HepG2 (cell line): ENCODE results near the gene MRPL48. TPM values are rescaled to one million over a fixed set of nuclear protein-coding genes. Genes with fewer than 3 reads are reported as not detected.

ENCODE experiments used
- ATAC-seq: fragments of 200-7000 bp; cut with Tn5 transposase; 3 replicates; pipeline ENCODE4 v1.9.1; 2020; ENCODE audit warnings: mild to moderate bottlenecking, moderate library complexity
- BruUV-seq: library from RNA; stranded (reverse); fragments of 400-500 nt; replicated peaks from 2 replicates; lab custom pipeline; 2021; lab: Mats Ljungman, UMichigan
- CTCF ChIA-PET: fragments of 300-600 bp; formaldehyde crosslinking; extraction: SDS; loops from one replicate; lab custom pipeline; 2021; ENCODE audit warnings: low total read pairs, inconsistent platforms, low intra/inter-chr PET ratio; lab: Yijun Ruan, JAX
- POLR2A ChIA-PET: fragments of 350-600 bp; sonication (Branson Sonifier 250); formaldehyde crosslinking; loops from one replicate; lab custom pipeline; 2020; ENCODE audit warnings: antibody characterized with exemption, inconsistent platforms; lab: Yijun Ruan, JAX
- DNase-seq: peaks from one replicate; pipeline ENCODE4 v3.0.0-alpha.2; 2015; ENCODE audit warnings: low spot score
- FAIRE-seq: peaks from 3 replicates; lab custom pipeline; 2011; peaks lifted over from hg19 to GRCh38; lab: Jason Lieb, UNC
- H2AFZ ChIP-seq: one replicate; pipeline ENCODE4 v1.6.1; 2011; ENCODE audit warnings: low read length, inconsistent platforms
- H3K27ac ChIP-seq: fragments of 300-600 bp; 3 replicates; pipeline ENCODE4 v1.8.0; 2011; ENCODE audit warnings: mixed run types, mild to moderate bottlenecking, mixed read lengths, low read length, inconsistent platforms; ENCODE audit not compliant: insufficient read depth; ENCODE audit errors: extremely low read length
- H3K27me3 ChIP-seq, 2 experiments: fragments of 200-600 bp in 1 of 2; 2 replicates in 1 of 2; 3 replicates in 1 of 2; pipeline versions ENCODE4 v1.6.0 to v1.8.0; 2011; ENCODE audit warnings: low read length in 2 of 2, mild to moderate bottlenecking in 2 of 2, moderate library complexity in 2 of 2, inconsistent platforms in 1 of 2; ENCODE audit not compliant: insufficient read depth in 2 of 2, control insufficient read depth in 1 of 2
- H3K36me3 ChIP-seq, 2 experiments: fragments of 200-600 bp in 1 of 2; replicated peaks in 1 of 2; 2 replicates in 1 of 2; 3 replicates in 1 of 2; pipeline versions ENCODE4 v1.5.1 to v1.8.0; 2011; ENCODE audit warnings: low read length in 2 of 2, inconsistent platforms in 1 of 2; ENCODE audit not compliant: insufficient read depth in 2 of 2, control insufficient read depth in 1 of 2
- H3K4me1 ChIP-seq: 2 replicates; pipeline ENCODE4 v1.5.1; 2012; ENCODE audit warnings: low read length, inconsistent platforms; ENCODE audit not compliant: insufficient read depth
- H3K4me2 ChIP-seq: 2 replicates; pipeline ENCODE4 v1.6.0; 2011; ENCODE audit warnings: low read depth, low read length, inconsistent platforms
- H3K4me3 ChIP-seq, 3 experiments: fragments of 200-600 bp in 1 of 3; sonication (generic), shearing (Covaris generic) in 1 of 3; replicated peaks in 1 of 3; 2 replicates each; pipeline ENCODE4 v1.5.1; 2011 to 2016; ENCODE audit warnings: low read length in 3 of 3, inconsistent platforms in 2 of 3, low read depth in 2 of 3, mild to moderate bottlenecking in 2 of 3, control low read depth in 1 of 3, mixed read lengths in 1 of 3; ENCODE audit not compliant: insufficient read depth in 1 of 3
- H3K79me2 ChIP-seq: one replicate; pipeline ENCODE4 v1.6.1; 2011; ENCODE audit warnings: low read length, inconsistent platforms; ENCODE audit not compliant: insufficient read depth
- H3K9ac ChIP-seq: 2 replicates; pipeline ENCODE4 v1.6.0; 2011; ENCODE audit warnings: mild to moderate bottlenecking, low read depth, low read length, inconsistent platforms; ENCODE audit not compliant: insufficient read depth
- H3K9me3 ChIP-seq: 2 replicates; pipeline ENCODE4 v1.5.1; 2012; ENCODE audit warnings: mild to moderate bottlenecking, low read length
- H4K20me1 ChIP-seq: 2 replicates; pipeline ENCODE4 v1.6.0; 2011; ENCODE audit warnings: inconsistent platforms, mild to moderate bottlenecking, low read length, moderate library complexity; ENCODE audit not compliant: insufficient read depth
- ARNT2 ChIP-seq: sonication (generic); formaldehyde crosslinking; IDR thresholded peaks from 2 replicates; pipeline ENCODE4 v1.8.0; 2022; ENCODE audit warnings: mild to moderate bottlenecking, low read depth, missing genetic modification reagents, moderate library complexity
- E2F5 ChIP-seq: sonication (generic); formaldehyde crosslinking; conservative IDR thresholded peaks from 2 replicates; pipeline ENCODE4 v1.4.0; 2020; ENCODE audit warnings: missing genetic modification reagents
- ELF1 ChIP-seq: sonication (generic); formaldehyde crosslinking; IDR thresholded peaks from 2 replicates; pipeline ENCODE4 v1.4.0; 2020; ENCODE audit warnings: missing genetic modification reagents
- FIP1L1 ChIP-seq: fragments of 200-400 bp; formaldehyde crosslinking; IDR thresholded peaks from 2 replicates; pipeline ENCODE4 v1.6.1; 2018; ENCODE audit warnings: low read depth, mild to moderate bottlenecking, low read length, moderate library complexity, borderline replicate concordance; ENCODE audit not compliant: insufficient read depth
- GTF2F1 ChIP-seq: fragments of 150-350 bp; IDR thresholded peaks from 2 replicates; pipeline ENCODE4 v1.6.1; 2014; ENCODE audit warnings: low read length
- KMT2B ChIP-seq: IDR thresholded peaks from 2 replicates; pipeline ENCODE4 v1.6.1; 2016; ENCODE audit warnings: missing genetic modification reagents, missing compliant biosample characterization
- RFXAP ChIP-seq: sonication (generic); formaldehyde crosslinking; IDR thresholded peaks from 2 replicates; pipeline ENCODE4 v1.4.0; 2020; ENCODE audit warnings: missing genetic modification reagents, borderline replicate concordance
- SIN3B ChIP-seq: fragments of 150-350 bp; IDR thresholded peaks from 2 replicates; pipeline ENCODE4 v1.6.1; 2014; ENCODE audit warnings: low read length
- ZBTB14 ChIP-seq: sonication (generic); formaldehyde crosslinking; IDR thresholded peaks from 2 replicates; pipeline ENCODE4 v1.4.0; 2020; ENCODE audit warnings: missing genetic modification reagents
- ZNF235 ChIP-seq: sonication (generic); formaldehyde crosslinking; IDR thresholded peaks from 2 replicates; pipeline ENCODE4 v1.8.1; 2023; ENCODE audit warnings: mild to moderate bottlenecking, missing genetic modification reagents, borderline replicate concordance
- ZNF547 ChIP-seq: sonication (generic); formaldehyde crosslinking; IDR thresholded peaks from 2 replicates; pipeline ENCODE4 v1.5.1; 2020; ENCODE audit warnings: mild to moderate bottlenecking, missing genetic modification reagents
- ZNF598 ChIP-seq: sonication (generic); formaldehyde crosslinking; IDR thresholded peaks from 2 replicates; pipeline ENCODE4 v1.5.1; 2020; ENCODE audit warnings: mild to moderate bottlenecking, missing genetic modification reagents, borderline replicate concordance
- ZNF615 ChIP-seq: sonication (generic); formaldehyde crosslinking; IDR thresholded peaks from 2 replicates; pipeline ENCODE4 v1.5.0; 2020; ENCODE audit warnings: mild to moderate bottlenecking, missing genetic modification reagents, borderline replicate concordance
- ZNF660 ChIP-seq: sonication (generic); formaldehyde crosslinking; IDR thresholded peaks from 2 replicates; pipeline ENCODE4 v1.5.1; 2020; ENCODE audit warnings: mild to moderate bottlenecking, low read depth, missing genetic modification reagents, borderline replicate concordance
- ZNF781 ChIP-seq: sonication (generic); formaldehyde crosslinking; IDR thresholded peaks from 2 replicates; pipeline ENCODE4 v1.5.1; 2020; ENCODE audit warnings: borderline replicate concordance, mild to moderate bottlenecking, missing genetic modification reagents; ENCODE audit errors: not compliant biosample characterization
- WGBS: methylation state at CpG from one replicate; pipeline ENCODE4 v1.1.6; 2017; ENCODE audit warnings: low lambda C conversion rate; 5-methylcytosine and 5-hydroxymethylcytosine counted together
- in situ Hi-C: cut with HindIII; loops from 2 replicates; pipeline ENCODE4 v1.10.0; 2017; ENCODE audit warnings: low pct_unique_long_range_greater_than_20kb; ENCODE audit not compliant: extremely low pct_ligation_motif_present
- intact Hi-C: fragments of 100-400 bp; cut with micrococcal nuclease; formaldehyde crosslinking; loops from one replicate; pipeline ENCODE4 v1.10.0; 2022; ENCODE audit not compliant: unreplicated experiment
- polyA plus RNA-seq, 8 experiments: library from polyadenylated mRNA; depleted of rRNA in 3 of 8; stranded (reverse) in 7 of 8; unstranded in 1 of 8; fragments of >200 nt; fragmentation: Illumina TruSeq in 4 of 8; extraction: Trizol in 4 of 8; gene quantifications; 2 replicates each; pipeline versions ENCODE4 v1.2.1 to v1.2.3, GENCODE V29; 2011 to 2016; ENCODE audit warnings: low read depth in 4 of 8, missing spikeins in 1 of 8, mixed read lengths in 1 of 8; ENCODE audit not compliant: insufficient read depth in 1 of 8
- total RNA-seq, 5 experiments: library from RNA; depleted of rRNA; stranded (reverse); fragments of >200 nt; fragmentation: Illumina TruSeq; extraction: Trizol; gene quantifications; 2 replicates each; pipeline ENCODE4 v1.2.3, GENCODE V29; 2016; ENCODE audit warnings: low read depth in 1 of 5

MRPL48 gene
- total and polyA plus RNA-seq, 2 of the 13 experiments (the other 11 are each of a cell fraction or from before 2014, with no cell fraction given) = 61.2 to 67.9 TPM

- H3K27me3 ChIP-seq = no peaks in the 10 kb centered on the region
- no peaks in the 10 kb centered on the region for H4K20me1 ChIP-seq
- BruUV-seq = no TSS peak
- no peak overlapping the region for H3K27ac ChIP-seq
- intact Hi-C loops (no loop called here), in situ Hi-C loops (no loop called here)
- WGBS = 97% methylated on average over 3 of the region's 3 CpGs
- H3K4me2 ChIP-seq = no peak overlapping the region
- DNase-seq (no peak), FAIRE-seq (no peak), ATAC-seq (no peak)
- no peaks in the 10 kb centered on the region for H3K79me2 ChIP-seq
- no peaks in the 10 kb centered on the region for H3K9me3 ChIP-seq
- POLR2A ChIA-PET = no interaction called here
- no peak overlapping the region for H3K9ac ChIP-seq
- no peak overlapping the region for H3K4me3 ChIP-seq
- H3K36me3 ChIP-seq = peaks cover 8 to 24% of the 10 kb centered on the region in 2 experiments
- no peak for TF ChIP-seq ZBTB14 (CRISPR knock-in tag)
- TF ChIP-seq ARNT2 (CRISPR knock-in tag) = no peak
- TF ChIP-seq ELF1 (CRISPR knock-in tag) = no peak
- no peak for TF ChIP-seq SIN3B
- no peak for TF ChIP-seq ZNF660 (CRISPR knock-in tag)
- TF ChIP-seq RFXAP (CRISPR knock-in tag) = no peak
- no peak for TF ChIP-seq GTF2F1
- TF ChIP-seq KMT2B (CRISPR knock-in tag) = no peak
- no peak for TF ChIP-seq ZNF235
- no peak for TF ChIP-seq ZNF598 (CRISPR knock-in tag)
- TF ChIP-seq ZNF547 (CRISPR knock-in tag) = no peak
- TF ChIP-seq E2F5 (CRISPR knock-in tag) = no peak
- TF ChIP-seq FIP1L1 = no peak
- TF ChIP-seq ZNF615 (CRISPR knock-in tag) = no peak
- TF ChIP-seq ZNF781 (CRISPR knock-in tag) = no peak
- no peak overlapping the region for H2AFZ ChIP-seq
- CTCF ChIA-PET = no interaction called here
- H3K4me1 ChIP-seq = no peaks in the 10 kb centered on the region
Measured at GRCh38 chr11:73888244-73888643, 100.6 kb downstream of the MRPL48 start.
